Tibial artery (tissue), 4 donors: ENCODE measurements around the gene DPEP1.
"Not testable (repeated sequence)": the region's sequence is repeated elsewhere in the genome, so short reads cannot be mapped to it uniquely, and the experiment has no call there.

Experiments
- DNase-seq, 2 donors: peaks; one replicate each; pipeline ENCODE4 v3.0.0-alpha.2; 2019
- H3K27ac ChIP-seq, 2 donors: fragments of 200-600 bp; sonication (generic) in 1 of 2; 1 replicate in 1 of 2; 2 replicates in 1 of 2; pipeline ENCODE4 v1.5.1; 2018 to 2019; ENCODE audit warnings: mild to moderate bottlenecking in 1 of 2
- H3K27me3 ChIP-seq, 2 donors: fragments of 200-600 bp; sonication (generic) in 1 of 2; one replicate each; pipeline versions ENCODE4 v1.5.1 to v1.6.0; 2016 to 2019
- H3K36me3 ChIP-seq, 3 donors: fragments of 200-600 bp; sonication (generic) in 2 of 3; one replicate each; pipeline ENCODE4 v1.5.1; 2016 to 2019; ENCODE audit warnings: mild to moderate bottlenecking in 2 of 3
- H3K4me1 ChIP-seq, 4 donors: fragments of 200-600 bp; sonication (generic) in 2 of 4; 1 replicate in 3 of 4; 2 replicates in 1 of 4; pipeline ENCODE4 v1.5.1; 2016 to 2019
- H3K4me3 ChIP-seq, 2 donors: fragments of 200-600 bp; sonication (generic) in 1 of 2; 1 replicate in 1 of 2; 2 replicates in 1 of 2; pipeline ENCODE4 v1.5.1; 2018 to 2019; ENCODE audit warnings: mild to moderate bottlenecking in 2 of 2
- H3K9me3 ChIP-seq, 3 donors: fragments of 200-600 bp; sonication (generic) in 1 of 3; one replicate each; pipeline ENCODE4 v1.5.1; 2016 to 2019
- intact Hi-C: fragments of 100-400 bp; cut with DNase I; formaldehyde crosslinking; loops from one replicate; pipeline ENCODE4 v1.15.0; 2023; ENCODE audit warnings: low total_unique reads
- TF ChIP-seq, protein P1 (sequence below), 2 experiments: fragments of 200-600 bp in 1 of 2; fragments of 450-650 bp in 1 of 2; IDR thresholded peaks; one replicate each; pipeline ENCODE4 v1.5.1; 2017 to 2019; ENCODE audit warnings: antibody characterized with exemption in 2 of 2, mild to moderate bottlenecking in 1 of 2, moderate library complexity in 1 of 2

Gene DPEP1

DNA sequence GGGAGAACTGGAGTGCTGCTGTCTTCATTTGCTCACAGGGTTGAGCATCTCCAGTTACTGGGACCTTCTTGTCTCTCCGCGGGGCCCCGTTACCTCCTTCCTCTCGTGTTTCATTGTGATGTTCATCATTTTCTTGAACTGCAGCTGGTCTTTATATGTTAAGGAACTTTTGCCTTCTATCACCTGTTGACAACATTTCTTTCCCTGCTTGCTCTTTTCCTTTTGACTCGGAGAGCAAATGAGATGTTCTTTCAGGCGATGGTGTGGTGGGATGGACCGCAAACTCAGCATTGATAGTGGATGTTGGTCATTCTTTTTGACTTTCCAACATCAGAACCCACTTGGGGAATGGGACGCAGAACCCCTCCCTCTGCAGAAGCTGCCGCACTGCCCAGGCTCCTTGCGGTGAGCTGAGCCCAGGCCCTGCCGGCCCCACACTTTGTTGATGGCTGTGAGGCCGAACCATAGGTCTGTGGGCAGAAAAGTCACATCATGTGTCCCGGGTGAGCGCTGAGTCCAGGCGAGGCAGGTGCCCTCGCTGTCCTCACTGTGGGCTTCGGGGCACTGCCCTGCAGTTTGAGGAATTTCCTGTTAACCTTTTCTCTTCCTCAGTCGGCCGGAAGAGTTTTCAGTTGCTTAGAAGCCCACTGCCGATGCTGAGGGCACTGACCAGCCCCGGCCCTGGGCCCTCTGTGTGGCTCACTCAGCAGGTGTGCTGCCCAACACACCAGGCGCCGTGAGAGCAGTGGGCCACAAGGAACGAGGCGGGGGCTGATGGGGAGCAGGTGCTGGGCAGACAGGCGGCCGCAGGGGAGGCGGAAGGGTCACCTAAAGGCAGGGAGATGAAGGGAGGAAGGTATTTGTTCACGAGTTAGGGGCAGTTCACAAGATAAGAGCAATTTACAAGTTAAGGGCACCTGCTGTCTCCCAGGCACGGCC is 45.5 kb upstream of the DPEP1 start:
- no peak for DNase-seq
- no peaks in the 10 kb centered on the region for H3K9me3 ChIP-seq
- TF ChIP-seq, protein P1, sequence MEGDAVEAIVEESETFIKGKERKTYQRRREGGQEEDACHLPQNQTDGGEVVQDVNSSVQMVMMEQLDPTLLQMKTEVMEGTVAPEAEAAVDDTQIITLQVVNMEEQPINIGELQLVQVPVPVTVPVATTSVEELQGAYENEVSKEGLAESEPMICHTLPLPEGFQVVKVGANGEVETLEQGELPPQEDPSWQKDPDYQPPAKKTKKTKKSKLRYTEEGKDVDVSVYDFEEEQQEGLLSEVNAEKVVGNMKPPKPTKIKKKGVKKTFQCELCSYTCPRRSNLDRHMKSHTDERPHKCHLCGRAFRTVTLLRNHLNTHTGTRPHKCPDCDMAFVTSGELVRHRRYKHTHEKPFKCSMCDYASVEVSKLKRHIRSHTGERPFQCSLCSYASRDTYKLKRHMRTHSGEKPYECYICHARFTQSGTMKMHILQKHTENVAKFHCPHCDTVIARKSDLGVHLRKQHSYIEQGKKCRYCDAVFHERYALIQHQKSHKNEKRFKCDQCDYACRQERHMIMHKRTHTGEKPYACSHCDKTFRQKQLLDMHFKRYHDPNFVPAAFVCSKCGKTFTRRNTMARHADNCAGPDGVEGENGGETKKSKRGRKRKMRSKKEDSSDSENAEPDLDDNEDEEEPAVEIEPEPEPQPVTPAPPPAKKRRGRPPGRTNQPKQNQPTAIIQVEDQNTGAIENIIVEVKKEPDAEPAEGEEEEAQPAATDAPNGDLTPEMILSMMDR (IDR thresholded peaks at IDR 0.05): no peak
- H3K27me3 ChIP-seq: peaks cover 0 to 33% of the 10 kb centered on the region in 2 donors
- peaks cover 0 to 30% (median 18%) of the 10 kb centered on the region in 4 donors for H3K4me1 ChIP-seq
- no peak overlapping the region for H3K4me3 ChIP-seq
- H3K36me3 ChIP-seq: peaks cover 16 to 21% (median 19%) of the 10 kb centered on the region in 3 donors
- no peak overlapping the region for H3K27ac ChIP-seq
- intact Hi-C loops: no loop called here

DNA sequence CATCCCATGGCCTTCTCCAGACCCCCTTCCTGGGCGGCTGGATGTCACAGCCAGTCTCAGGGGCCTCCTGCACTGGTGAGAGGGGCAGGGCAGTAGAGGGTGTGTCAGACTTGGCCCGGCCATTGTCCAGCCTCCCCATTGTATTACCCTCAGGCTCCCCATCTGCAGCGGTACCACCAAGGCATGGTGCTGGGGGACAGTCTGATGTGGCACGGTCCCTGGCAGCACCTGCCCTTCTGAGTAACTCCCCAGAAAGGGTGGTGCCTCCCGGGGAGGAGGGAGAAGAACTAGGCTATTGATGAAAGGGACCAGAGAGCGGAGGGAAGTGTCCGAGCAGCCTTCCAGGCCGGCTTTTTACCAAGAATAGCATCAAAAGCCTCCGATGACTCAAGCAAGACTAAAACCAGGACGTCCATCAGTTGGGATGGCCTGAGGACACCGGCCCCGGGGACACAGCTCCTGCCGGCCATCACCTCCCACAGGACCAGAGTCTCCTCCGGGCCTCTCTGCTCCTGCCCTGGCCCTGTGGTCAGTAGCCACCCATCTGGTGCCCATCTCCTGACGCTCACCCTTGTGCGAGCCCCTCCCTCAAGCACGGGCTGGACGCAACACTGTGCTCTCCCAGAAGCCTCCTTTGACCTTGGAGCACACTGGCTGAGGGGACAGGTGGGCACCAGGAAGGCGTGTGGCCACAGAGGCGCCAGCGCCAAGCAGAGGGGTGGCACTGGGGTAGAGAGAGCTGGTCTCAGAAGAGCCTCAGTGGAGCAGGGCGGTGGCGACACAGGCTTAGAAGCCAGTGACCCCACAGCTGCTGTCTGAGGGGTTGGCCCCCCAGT is 43.7 kb upstream of the DPEP1 start:
- intact Hi-C loops: no loop called here
- no peak overlapping the region for H3K4me3 ChIP-seq

DNA sequence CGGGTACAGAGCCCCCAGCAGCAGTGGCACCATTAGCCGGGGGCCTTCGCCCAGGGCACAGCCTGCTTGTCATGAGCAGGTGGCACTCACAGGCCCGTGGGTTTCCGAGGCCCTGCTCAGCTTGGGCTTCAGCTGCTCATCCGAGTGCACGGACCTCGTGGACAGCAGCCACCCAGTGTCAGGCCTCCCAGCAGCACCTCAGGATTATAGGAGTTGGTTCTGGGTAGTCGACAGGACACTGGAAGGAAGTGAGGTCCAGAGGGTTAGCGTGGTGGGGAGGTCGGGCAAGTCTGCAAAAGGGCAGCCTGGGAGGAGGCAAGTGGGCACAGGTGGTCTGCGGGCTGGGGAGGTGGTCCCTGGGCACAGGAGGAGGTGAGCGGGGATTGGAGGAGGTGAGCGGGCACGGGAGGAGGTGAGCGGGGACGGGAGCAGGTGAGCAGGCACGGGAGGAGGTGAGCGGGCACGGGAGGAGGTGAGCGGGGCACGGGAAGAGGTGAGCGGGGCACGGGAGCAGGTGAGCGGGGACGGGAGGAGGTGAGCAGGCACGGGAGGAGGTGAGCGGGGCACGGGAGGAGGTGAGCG is 43.0 kb upstream of the DPEP1 start:
- H3K27ac ChIP-seq: no peak overlapping the region
- no peaks in the 10 kb centered on the region for H3K9me3 ChIP-seq
- DNase-seq: no peak
- H3K4me1 ChIP-seq: peaks cover 0 to 29% (median 19%) of the 10 kb centered on the region in 4 donors
- H3K27me3 ChIP-seq: peaks cover 8 to 58% of the 10 kb centered on the region in 2 donors
- no peak overlapping the region for H3K4me3 ChIP-seq
- intact Hi-C loops: no loop called here
- TF ChIP-seq, protein P1 (IDR thresholded peaks at IDR 0.05): no peak
- no peaks in the 10 kb centered on the region for H3K36me3 ChIP-seq

More for the DNA sequence above, 43.7 kb upstream of the DPEP1 start:
- DNase-seq: no peak
- no peaks in the 10 kb centered on the region for H3K9me3 ChIP-seq
- peaks cover 0 to 29% (median 19%) of the 10 kb centered on the region in 4 donors for H3K4me1 ChIP-seq
- H3K36me3 ChIP-seq: peaks cover 0 to 3% (median 1%) of the 10 kb centered on the region in 3 donors
- TF ChIP-seq, protein P1 (IDR thresholded peaks at IDR 0.05): no peak
- H3K27ac ChIP-seq: no peak overlapping the region
- H3K27me3 ChIP-seq: peaks cover 4 to 51% of the 10 kb centered on the region in 2 donors

DNA sequence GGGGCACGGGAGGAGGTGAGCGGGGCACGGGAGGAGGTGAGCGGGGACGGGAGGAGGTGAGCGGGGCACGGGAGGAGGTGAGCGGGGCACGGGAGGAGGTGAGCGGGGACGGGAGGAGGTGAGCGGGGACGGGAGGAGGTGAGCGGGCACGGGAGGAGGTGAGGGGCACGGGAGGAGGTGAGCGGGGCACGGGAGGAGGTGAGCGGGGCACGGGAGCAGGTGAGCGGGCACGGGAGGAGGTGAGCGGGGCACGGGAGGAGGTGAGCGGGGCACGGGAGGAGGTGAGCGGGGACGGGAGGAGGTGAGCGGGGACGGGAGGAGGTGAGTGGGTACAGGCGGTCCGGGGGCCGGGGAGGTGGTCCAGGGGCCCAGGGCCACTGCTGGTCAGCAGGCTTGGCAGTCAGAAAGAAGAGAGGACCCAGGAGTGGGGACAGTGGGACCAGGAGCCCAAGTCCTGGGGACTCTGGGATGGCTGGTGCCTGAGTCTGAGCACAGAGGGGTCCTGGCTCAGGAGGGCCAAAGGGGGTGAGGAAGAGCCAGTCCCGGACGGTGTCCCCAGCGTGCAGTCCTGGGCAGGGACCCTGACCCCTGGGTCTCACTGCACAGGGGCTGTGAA is 42.4 kb upstream of the DPEP1 start:
- H3K36me3 ChIP-seq, DNase-seq, intact Hi-C loops, H3K27ac ChIP-seq, H3K9me3 ChIP-seq, H3K4me3 ChIP-seq: not testable (repeated sequence)
- Histone ChIP-seq H3K4me1 (peaks cover 0 to 28% (median 21%) of the 10 kb centered on the region in 4 donors), H3K27me3 (peaks cover 8 to 64% of the 10 kb centered on the region in 2 donors)

DNA sequence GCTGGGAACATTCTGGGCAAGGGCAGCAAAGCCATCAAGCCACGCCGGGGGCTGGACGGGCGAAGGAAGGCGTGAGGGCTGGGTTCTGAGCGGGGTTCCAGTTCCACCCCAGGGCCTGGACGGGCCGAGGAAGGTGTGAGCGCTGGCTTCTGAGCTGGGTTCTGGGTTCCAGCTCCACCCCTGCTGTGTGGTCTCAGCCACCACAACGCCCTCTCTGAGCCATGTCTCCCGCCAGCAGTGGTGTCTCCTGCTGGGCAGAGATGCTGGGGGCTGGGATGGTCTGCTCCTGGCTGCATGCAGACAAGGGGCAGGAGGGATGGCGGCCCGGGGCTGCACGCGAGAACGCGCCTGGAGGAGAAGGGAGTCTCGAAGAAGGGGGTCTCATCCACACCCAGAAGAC is 41.8 kb upstream of the DPEP1 start:
- Histone ChIP-seq H3K4me1 (peaks cover 0 to 28% (median 21%) of the 10 kb centered on the region in 4 donors), H3K9me3 (no peaks in the 10 kb centered on the region), H3K36me3 (no peaks in the 10 kb centered on the region), H3K27me3 (peaks cover 8 to 70% of the 10 kb centered on the region in 2 donors), H3K27ac (no peak overlapping the region), H3K4me3 (no peak overlapping the region)
- intact Hi-C loops: no loop called here
- TF ChIP-seq, protein P1 (IDR thresholded peaks at IDR 0.05): no peak
- DNase-seq: no peak
